GM18498 (cell line): Measurements from ENCODE around the gene SNX15.

ENCODE experiments used
- ATAC-seq: cut with Tn5 transposase; IDR thresholded peaks from one replicate; pipeline ENCODE4 v1.9.1; 2021; ENCODE audit warnings: mild to moderate bottlenecking, moderate library complexity; ENCODE audit not compliant: unreplicated experiment

Gene SNX15

DNA sequence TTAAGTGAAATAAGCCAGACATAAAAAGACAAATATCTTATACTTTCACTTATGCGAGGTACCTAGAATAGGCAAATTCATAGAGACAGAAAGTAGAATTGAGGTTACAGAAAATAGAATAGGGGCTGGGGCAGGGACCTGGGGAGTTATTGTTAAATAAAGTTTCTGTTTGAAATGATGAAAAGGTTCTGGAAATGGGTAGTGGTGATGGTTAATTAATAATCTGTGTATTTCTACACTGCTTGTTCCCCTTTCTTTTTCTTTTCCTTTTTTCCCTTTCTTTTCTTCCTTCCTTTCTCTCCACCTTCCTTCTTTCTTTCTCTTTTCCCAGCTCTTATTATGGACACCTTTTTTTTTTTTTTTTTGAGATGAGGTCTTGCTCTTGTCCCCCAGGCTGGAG, 28.3 kb downstream of the SNX15 start:
- no peak for ATAC-seq

DNA sequence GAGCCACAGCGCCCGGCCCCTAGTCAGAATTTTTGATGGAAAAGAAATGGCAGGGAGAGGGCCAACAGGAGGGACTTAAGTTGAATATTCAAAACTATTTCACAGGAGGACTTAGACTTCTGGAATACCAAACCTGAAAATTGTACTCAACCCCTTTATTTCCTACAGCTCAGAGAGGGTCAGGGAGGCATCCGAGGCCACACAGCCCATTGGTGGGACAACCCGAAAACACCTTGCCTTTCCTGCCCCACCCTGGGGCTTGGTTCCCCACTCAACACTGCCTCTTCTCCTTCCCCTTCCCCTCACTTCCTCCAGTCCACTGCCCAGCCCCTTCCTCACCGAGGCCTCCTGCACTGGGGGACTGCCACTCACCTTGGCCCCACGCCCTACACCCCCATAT, 29.8 kb downstream of the SNX15 start:
- no peak for ATAC-seq

DNA sequence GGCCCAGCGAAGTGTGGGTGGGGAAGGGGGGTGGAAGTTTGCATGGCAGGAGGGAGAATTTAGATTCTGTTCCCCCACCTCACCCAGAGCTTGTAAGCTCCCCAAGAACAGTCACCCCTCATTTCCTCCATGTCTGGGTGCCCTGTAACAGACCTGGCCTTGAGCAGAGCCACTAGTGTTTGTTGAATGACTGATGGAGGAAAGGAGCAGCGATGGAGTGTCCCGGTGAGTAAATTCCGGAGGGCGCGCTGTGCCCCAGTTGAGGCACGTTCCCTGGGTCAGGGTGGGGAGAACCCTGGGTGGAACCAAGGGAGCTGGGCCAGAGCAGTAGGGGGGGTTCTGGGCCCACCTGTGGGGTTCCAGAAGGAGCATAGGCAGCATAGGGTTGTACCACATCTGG, 30.3 kb downstream of the SNX15 start:
- no peak for ATAC-seq

DNA sequence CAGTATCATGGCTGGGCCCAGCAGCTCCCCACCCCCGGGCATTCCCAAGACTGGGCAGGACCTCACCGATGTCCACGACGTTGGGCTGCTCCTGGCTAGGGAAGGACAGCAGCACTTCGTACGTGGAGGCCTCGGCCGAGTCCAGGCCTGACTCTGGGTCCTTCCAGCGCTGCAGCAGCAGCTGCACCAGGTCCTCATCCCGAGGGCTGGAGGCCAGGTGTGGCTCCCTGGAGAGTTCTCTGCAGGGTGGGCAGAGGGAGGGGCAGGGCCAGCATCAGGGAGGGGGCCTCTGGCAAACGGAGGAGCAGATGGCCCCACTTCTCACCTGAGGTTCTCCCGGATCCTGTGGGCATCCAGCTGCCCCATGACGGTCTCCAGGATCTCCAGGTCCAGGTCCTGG, 30.8 kb downstream of the SNX15 start:
- no peak for ATAC-seq

DNA sequence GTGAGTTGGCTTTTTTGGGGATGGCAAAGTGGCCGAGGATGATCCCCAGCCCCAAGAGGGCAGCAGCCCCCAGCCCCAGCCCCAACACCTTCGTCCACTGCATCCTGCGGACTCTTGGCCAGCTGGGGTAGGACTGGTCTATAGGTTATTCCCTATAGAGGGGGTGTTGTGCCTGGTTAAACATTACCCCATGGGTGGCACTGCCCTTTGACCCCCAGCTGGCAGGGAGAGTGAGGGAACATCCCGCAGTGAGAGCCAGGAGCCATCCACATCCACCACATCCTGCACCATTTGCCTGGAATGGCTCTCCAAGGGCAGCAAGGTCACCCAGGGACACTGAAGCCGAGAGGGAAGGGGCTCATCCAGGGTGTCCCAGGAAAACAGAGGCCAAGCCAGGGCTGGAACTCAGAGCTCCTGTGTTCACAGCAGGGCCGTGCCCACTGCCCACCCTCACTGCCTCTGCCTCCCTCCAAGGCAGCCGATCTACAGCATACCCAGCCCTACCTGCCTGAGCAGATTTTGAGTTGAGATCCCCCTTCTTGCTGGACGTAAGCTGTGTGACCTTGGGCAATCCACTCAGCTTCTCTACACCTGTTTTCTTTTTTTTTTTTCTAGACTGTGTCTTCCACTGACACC, 31.3 kb downstream of the SNX15 start, which contains the start of gene NAALADL1:
NAALADL1 (minus strand) TSS at position 135 of the 636 bp plus-strand sequence; CDS start at position 103, 32 bp downstream.
- ATAC-seq, result no peak

DNA sequence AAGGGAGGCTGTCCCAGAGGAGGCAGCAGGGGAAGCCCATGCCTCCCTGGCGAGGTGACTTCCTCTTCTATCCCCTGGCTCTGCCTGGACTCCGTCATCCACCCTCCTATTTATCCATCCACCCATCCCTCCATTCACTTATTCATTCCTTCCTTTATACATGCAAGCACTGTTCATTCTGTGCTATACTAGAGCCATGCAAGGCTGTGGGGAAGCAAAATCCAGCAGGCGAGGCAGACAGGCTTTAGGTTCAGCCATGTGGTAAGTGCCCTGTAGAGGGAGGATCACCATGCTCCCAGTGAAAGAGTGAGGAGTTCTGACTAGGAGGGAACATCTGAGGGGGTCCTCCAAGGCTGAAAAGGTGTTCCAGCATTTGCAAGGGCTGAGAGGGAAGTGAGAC, 32.3 kb downstream of the SNX15 start:
- ATAC-seq, result no peak

DNA sequence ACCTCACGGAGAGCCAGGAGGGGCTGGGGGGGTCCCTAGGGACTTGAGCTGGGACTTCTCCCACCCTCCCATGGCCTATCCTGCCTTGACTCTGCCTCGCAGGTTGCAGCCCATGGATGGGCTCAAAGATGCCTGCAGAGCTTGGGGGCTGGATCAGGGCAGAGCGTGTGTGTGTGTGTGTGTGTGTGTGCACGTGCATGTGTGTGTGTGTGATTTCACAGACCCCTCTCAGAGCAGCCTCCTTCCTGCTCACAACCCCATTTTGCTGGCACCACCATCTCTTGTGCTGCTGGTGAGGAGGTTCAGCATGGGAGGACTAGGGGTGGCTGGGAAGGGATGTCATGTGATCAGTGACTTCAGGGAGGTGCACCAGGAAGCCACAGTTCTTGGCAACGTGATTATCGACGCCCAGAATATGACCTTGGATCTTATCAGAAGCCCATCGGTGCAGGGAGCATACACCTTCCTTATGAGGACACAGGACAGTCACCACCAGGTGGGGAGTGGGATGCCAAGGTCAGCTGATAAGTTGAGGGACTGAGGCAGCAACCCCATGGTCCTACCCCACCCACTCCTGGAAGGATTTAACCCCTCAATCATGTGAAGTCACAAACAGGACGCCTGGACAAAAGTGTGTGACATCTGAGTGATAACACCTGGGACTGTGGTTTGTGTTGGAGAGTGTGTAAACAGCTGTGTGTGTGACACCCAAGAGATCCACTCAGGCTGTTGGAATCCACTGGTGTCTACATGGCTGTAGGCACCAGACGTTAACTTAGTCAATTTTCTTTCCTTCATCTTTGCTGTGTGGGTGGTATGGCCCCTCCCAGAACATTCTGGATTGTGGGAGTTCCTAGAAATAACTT, 33.0 kb downstream of the SNX15 start:
- no peak for ATAC-seq

DNA sequence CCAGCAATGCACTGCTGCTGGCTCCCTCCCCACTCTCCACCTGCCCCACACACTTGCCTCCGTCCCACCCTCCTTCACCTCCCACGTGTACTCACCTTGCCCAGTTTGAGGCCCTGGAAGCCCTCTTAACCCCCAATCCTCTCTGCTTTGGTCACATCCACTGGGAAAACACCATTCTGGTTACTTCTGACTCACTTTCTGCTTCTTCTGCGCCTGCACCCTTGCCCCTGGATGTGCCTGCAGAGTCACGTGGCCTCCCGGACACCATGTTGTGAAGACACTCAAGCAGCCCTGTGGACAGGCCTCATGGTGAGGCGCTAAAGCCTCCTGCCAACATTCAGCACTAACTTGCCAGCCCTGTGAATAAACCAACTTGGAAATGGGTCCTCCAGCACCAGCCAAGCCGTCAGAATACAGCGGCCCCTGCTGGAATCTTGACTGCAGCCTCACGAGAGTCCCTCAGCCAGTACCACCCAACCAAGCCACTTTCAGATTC, 33.7 kb downstream of the SNX15 start:
- no peak for ATAC-seq

DNA sequence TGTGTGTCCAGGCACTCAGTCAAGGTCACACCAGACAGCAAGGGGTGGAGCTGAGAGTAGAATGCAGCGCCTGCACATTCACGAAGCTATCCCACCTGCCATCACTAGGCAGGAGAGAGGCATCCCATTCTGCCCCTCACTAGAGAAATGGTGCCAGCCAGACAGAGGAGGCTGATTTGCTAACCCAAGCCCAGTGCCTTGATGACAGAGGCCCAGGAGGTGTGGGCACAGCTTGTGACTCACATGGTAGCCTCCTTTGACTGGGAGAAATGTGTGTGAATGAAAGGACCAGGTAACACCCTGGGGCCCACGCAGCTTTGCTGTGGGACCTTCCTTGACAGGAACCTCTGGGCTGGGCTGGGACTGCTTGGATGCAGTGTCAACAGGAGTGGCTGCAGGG, 36.3 kb downstream of the SNX15 start:
- no peak for ATAC-seq

DNA sequence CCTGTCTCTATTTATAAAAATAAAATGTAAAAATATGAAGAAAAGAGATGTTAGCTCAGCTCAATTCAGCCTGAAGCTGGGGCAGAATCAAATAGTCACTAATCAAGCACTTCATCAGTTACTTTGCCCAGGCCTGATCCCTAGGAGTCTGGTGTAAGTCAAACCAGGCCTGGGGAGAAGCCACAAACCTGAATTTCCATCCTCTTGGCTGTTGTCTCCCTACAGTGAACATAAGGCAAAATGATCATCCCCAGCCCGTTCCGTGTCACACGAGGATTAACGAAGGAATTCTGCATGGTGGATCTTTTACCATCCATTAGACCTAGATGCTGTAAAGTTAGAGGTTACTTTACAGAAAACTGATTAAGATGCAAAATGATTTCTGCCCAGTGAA, 37.6 kb downstream of the SNX15 start:
- ATAC-seq, result no peak

DNA sequence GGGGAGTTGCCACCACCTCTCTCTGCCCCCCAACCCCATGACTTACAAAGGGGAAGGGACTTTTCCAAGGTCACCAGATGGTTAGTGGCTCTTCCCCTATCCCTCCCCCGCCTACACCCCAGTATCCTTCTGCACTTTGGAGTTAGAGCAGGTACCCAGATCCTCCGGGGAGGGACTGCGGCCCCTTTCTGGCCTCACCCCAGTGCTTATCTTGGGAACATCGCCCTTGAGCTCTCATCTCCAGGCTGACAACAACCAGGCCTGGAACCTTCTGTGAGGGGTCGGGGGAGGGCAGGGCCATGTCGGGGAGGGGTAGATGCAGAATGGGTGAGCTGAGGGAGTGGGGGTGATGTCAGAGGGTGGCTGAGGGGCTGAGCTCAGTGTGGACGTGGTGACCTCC, 38.6 kb downstream of the SNX15 start:
- no peak for ATAC-seq

DNA sequence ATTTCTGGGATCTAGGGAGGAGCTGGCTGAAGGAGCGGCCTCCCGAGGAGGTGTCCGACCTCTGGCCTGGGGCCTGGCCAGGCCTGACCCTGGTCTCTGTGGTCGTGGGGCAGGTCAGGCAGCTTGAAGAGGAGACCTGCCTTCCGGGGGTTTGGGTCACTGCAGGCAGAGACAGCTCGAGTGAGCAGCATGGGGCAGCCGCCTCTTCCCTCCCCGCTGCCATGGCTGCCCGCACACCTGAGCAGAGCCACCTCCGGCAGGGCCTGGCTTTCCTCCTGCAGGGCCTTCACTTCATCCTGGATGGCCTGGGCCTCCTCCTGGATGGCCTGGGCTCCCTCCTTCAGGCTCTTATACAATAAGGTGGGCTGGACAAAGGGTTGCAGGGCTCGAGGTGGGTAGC, 39.1 kb downstream of the SNX15 start:
- ATAC-seq, result no peak

DNA sequence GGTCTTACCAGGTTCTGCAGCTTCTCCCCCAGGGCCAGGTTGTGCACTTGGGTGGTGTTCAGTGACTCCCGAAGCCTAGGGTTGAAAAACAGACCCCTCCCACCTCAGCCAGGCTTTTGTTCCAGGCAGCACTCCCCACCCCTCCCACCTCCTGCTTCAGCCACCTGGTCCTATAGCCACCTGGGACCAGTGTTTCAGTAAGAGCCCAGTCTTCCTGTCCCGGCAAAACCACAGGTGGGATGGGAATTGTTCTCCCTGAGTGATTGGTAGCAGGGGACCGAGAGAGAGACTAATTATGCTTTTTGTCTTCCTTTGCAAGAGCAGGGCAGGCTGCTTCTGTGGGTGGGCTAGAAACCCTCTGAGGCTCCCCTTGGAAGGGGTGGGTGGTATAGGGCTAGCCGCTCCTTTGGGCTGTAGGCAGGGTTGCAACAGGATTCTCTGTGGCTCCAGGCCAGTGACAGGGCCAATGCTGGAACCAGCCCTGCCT, 39.6 kb downstream of the SNX15 start:
- ATAC-seq, result no peak

DNA sequence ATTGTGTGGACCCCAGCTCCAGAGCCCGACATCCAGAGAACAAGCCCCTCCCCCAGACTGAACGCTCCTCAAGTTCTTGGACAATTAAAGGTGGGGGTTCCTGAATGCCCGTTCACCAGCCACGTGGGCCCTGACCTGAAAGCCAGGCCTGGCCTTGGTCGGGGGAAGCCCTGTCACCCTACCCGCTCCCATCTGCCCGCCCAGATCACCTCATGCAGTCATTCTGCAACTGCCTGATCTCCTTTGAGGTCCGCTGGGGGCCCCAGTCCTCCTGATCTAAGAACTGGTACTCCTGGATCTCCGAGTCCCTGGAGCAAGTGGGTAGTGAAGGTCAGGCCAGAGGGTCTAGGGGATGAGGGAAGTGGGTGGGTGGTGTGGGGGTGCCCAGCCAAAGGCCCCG, 40.2 kb downstream of the SNX15 start:
- ATAC-seq, result no peak

DNA sequence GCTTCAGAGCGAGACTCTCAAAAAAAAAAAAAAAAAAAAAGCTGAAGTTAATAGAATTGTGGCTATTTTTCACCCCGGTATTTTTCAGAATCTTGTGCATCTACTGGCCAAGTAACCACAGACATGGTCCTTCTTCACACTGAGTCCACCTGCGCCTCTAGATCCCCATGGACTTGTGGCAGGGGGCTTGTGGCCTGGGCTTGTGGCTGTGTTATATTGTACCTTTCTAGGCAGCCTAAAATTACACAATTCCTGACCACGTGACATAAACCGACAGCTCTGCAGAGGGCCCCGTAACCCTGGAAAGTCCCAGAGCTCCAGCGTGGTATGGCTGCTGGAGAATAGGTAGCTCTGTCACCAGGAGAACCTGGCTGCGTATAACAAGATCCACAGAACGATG, 42.0 kb downstream of the SNX15 start:
- no peak for ATAC-seq

DNA sequence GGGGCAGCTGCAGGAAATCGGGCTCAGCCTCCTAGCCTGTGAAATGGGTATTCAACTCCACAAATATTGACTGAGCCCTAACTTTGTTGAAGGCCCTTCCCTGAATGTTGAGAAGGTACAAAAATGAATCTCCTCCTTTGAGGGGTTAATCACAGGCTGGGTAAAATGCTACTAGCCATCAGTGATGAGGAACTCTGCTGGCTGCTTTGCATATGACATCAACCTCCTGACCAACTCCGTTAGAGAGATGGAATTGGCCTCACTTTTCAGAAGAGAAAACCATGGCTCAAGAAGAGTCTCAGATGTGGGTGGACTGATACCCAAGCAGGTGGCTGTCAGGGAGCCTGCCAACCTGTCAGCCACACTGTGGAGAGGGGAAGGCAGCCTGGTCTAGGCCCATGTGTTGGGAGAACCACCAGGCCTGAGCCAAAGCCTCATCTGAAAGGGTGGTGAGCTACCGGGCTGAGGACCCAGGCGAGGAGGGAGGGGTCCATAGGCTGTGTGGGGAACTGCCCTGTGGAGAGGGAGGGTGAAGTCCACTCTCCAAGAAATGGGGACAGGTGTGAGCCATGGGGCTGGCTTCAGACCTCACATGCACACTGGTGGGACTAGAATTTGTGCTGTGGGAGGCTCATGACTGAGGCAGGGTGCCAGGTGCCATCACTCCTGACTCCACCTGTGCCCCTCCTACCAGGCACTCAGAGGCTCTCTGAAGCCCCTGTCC, 44.8 kb downstream of the SNX15 start:
- no peak for ATAC-seq

DNA sequence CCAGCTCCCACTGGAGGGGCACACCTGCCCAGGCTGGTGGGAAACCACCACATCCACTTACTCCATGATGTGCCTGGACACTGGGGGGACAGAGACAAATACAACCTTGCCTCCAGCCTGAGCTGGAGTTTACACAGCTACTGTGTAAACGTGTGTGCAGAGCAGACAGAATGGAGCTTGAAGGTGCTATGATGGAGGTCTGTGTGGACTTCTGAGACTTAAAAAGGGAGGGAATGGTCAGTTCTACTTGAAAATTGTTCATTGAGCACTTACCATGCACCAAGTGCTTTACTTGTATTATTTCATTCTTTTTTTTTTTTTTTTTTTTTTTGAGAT, 45.4 kb downstream of the SNX15 start:
- ATAC-seq, result no peak

DNA sequence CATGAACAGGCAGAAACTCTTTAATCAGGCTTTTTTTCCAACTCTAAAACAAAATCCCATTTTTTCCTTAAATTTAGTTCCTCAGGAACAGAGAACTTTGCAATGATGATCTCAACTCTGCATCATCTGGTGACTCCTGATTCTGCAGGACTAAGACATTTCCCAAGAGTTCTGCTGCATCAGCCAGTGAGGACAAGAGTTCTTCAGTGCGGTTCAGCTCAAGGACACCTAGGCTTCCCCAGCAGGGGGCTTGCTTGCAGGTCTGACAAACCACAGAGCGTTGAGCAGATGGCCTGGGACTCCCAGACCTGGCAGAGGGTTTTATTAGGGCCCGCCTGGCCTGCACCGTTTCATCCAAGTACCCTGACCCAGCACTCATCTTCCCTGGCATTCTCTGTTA, 50.2 kb downstream of the SNX15 start:
- ATAC-seq, result no peak

DNA sequence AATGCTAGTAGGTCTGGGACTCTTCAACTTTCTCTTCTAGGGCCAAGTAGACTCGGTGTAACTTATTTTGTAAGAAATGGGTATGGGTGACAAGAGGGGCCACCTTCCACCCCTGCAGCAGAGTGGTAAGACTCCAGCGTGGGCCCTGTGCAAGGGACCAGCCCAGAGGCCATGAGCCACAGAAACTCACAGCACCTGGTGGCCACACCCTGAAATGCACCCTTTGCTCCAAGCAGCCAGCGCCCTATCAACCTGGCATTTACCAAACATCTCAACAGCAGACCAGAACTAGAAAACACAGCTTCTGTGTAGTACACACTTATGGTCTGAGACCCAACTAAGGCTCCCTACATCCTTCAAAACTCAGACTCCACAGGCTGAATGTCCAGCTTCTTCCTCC, 50.9 kb downstream of the SNX15 start:
- ATAC-seq, result peak; percentile 46

DNA sequence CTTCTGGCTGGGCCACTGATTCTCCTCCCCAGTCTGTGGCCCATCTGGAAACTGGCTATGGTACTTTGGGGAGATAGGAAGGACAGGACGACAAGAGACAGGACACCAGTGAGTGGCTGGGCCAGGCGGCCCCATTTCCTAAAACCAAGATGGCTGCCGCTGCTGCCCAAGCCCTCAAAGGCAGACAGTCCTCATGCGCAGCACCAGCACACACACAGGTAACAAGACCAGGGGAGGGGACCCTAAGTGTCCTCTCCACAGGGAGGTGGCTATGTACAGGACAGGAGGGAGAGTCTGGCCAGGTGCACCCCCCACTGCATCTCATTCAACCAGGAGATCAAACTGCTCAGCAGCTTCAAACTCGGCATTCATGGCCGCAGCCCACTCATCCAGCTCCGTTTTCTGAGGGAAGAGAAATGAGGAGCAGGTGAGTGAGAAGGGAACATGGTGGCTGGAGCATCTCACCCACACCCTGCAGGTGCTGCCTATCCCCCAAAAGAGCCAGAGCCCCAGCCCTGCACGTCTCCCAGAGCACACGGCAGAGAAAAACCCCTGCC, 51.6 kb downstream of the SNX15 start:
- no peak for ATAC-seq

DNA sequence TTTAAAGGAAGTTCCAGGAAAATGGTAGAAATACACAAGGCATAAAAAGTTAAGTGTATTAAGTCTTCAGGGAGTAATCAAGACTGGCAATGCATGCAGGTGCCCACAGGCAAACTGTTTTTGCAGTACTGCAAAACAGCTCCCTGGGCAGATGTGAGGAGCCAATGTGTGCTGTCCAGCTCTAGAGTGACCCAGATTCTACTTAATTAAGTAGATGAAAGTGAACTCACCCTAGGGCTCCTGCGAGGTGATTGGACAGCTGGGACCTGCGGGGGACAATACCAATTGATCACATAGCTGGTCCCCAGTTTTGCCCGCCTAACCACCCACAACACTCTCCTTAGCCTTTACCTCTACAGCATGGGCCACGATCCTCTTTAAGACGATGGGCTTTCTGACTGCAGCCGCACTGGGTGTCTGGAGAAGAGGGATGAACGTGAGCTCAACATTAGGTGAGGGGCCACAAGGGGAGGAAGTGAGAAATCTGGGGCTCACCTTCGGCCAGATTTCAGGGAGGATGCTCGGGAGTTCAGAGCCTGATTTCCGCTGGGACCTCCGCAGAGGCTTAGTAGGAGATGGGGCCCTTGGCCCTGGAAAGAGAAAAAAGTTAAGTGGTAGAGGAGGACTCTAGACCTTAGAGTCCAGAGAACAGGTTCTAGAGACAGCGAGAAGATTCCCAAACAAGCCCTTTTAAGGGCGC, 56.0 kb downstream of the SNX15 start:
- peak; percentile 27 for ATAC-seq
